ENCODE measurements around the gene GABPA. TPM values are rescaled to one million over a fixed set of nuclear protein-coding genes. Genes with fewer than 3 reads are reported as not detected.

GABPA gene
- total and polyA plus RNA-seq, 4 donors, result 7.2 to 43.6 (median 12.3) TPM

DNA sequence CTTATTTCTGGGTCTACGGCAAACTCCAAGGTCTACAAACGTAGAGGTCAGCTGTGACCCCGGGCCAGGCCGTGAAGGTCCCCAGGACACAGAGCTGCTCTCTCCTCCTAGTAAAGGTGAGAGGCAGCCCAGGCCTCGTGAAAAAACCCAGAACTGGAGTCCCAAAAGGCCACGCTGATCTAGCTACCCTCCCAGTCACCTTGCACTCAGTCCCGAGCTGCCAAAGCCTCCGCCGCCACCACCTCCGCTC is 193 bp upstream of the GABPA start:
- ATAC-seq (ENCODE audit: insufficient read depth, low FRiP score) (no peak), DNase-seq (no peak)
- no peaks in the 10 kb centered on the region for H3K27me3 ChIP-seq (ENCODE audit: control insufficient read depth in 3 of 3, insufficient read depth in 3 of 3, low read length in 2 of 3)
- H3K27ac ChIP-seq (ENCODE audit: low read depth in 1 of 2, low read length in 1 of 2), result peak overlapping the region; percentile 95 to 100
- H3K36me3 ChIP-seq (ENCODE audit: control insufficient read depth in 4 of 4, insufficient read depth in 4 of 4, low read length in 4 of 4), result peaks cover 0 to 5% (median 2%) of the 10 kb centered on the region in 4 donors
- 0 to 1% methylated on average over 10 of the region's 10 CpGs for WGBS, 2 donors
- peak overlapping the region; percentile 88 to 92 for H3K9ac ChIP-seq (ENCODE audit: insufficient read depth in 1 of 2, low read length in 2 of 2)
- peak overlapping the region; percentile 88 for H3K4me3 ChIP-seq
- H3K4me1 ChIP-seq (ENCODE audit: control insufficient read depth in 5 of 5, insufficient read depth in 5 of 5, low read length in 5 of 5), result peaks cover 0 to 24% (median 6%) of the 10 kb centered on the region in 5 donors
- no peaks in the 10 kb centered on the region for H3K9me3 ChIP-seq (ENCODE audit: control insufficient read depth in 4 of 4, insufficient read depth in 3 of 4, low read length in 3 of 4)
- TF ChIP-seq, protein P1, sequence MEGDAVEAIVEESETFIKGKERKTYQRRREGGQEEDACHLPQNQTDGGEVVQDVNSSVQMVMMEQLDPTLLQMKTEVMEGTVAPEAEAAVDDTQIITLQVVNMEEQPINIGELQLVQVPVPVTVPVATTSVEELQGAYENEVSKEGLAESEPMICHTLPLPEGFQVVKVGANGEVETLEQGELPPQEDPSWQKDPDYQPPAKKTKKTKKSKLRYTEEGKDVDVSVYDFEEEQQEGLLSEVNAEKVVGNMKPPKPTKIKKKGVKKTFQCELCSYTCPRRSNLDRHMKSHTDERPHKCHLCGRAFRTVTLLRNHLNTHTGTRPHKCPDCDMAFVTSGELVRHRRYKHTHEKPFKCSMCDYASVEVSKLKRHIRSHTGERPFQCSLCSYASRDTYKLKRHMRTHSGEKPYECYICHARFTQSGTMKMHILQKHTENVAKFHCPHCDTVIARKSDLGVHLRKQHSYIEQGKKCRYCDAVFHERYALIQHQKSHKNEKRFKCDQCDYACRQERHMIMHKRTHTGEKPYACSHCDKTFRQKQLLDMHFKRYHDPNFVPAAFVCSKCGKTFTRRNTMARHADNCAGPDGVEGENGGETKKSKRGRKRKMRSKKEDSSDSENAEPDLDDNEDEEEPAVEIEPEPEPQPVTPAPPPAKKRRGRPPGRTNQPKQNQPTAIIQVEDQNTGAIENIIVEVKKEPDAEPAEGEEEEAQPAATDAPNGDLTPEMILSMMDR (IDR thresholded peaks at IDR 0.05; ENCODE audit: control extremely low read depth, extremely low read depth), result no peak

DNA sequence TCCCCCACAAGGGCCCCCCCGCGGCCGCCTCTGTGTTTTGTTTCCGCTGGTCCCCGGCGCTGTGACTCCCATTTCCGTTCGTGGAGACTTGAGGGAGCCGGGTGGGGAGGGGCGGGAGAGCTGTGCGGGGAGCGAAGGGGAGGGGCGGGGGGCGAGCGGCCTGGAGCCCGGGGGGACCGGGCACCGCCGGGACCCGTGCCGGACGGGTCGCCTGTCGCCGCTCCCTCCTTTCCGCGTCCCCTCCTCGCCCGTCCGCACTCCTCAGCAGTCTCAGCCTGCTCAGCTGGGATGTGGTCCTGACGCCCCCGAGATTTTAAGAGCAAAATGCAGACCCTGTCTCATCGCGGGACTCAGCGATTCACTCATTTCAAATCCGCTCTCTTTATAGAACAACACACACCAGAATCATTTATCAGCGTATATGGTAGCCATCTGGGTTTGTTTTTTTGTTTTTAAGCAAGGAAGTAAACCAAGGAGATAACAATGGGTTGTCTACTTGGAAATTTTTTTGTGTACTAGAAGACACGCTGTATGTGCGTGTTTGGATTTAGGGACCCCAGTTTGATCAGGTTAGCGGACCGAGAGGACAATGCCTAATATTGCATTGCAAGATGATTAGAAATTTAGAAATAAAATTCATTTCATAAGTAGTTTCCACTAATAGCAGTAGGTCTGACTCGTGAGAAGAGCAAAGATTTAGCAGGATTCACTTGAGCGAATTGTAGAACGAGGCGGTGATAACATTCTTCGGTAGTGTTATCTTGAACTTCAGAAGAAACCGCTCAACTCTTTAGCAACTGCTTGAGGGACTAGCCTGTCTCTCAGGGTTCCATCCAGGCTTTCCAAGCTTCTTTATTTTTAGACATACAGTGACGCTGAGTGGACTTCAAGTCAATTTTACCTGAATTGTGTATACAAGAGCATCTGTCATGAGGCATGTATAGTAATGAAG is 1.1 kb downstream of the GABPA start:
- peak overlapping the region; percentile 79 for H3K4me3 ChIP-seq
- H3K9me3 ChIP-seq (ENCODE audit: control insufficient read depth in 4 of 4, insufficient read depth in 3 of 4, low read length in 3 of 4), result no peaks in the 10 kb centered on the region
- 0 to 1% methylated on average over 40 to 47 of the region's 48 CpGs for WGBS, 2 donors
- TF ChIP-seq, protein P1 (IDR thresholded peaks at IDR 0.05; ENCODE audit: control extremely low read depth, extremely low read depth), result no peak
- DNase-seq (peak; percentile 91 to 95 (median 93)), ATAC-seq (ENCODE audit: insufficient read depth, low FRiP score) (peak; percentile 78)
- peaks cover 0 to 24% (median 6%) of the 10 kb centered on the region in 5 donors for H3K4me1 ChIP-seq (ENCODE audit: control insufficient read depth in 5 of 5, insufficient read depth in 5 of 5, low read length in 5 of 5)
- no peaks in the 10 kb centered on the region for H3K27me3 ChIP-seq (ENCODE audit: control insufficient read depth in 3 of 3, insufficient read depth in 3 of 3, low read length in 2 of 3)
- peak overlapping the region; percentile 96 to 100 for H3K27ac ChIP-seq (ENCODE audit: low read depth in 1 of 2, low read length in 1 of 2)
- H3K9ac ChIP-seq (ENCODE audit: insufficient read depth in 1 of 2, low read length in 2 of 2), result peak overlapping the region; percentile 90 to 92
- no peaks in the 10 kb centered on the region for H3K36me3 ChIP-seq (ENCODE audit: control insufficient read depth in 4 of 4, insufficient read depth in 4 of 4, low read length in 4 of 4)

DNA sequence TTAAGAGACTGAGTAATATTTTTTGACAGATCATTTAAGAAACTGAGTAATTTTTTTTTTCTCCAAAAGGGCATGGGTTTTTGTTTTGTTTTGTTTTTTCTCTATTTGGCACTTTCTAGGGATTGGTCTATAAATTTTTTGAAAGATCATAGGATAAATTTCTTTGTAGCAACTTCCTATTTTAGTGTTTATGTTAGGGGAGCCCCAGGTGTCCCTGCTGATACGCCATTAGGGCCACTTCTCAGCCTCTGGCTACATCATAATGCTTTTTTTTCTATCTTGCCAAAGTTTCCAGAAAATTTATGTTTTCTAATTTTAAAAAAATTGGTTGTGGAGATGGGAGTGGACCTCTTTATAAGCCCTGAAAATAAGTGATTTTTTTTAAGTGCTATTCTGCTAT is 2.6 kb downstream of the GABPA start:
- Histone ChIP-seq H3K4me3 (no peak overlapping the region), H3K27me3 (ENCODE audit: control insufficient read depth in 3 of 3, insufficient read depth in 3 of 3, low read length in 2 of 3) (no peaks in the 10 kb centered on the region), H3K9me3 (ENCODE audit: control insufficient read depth in 4 of 4, insufficient read depth in 3 of 4, low read length in 3 of 4) (no peaks in the 10 kb centered on the region), H3K27ac (ENCODE audit: low read depth in 1 of 2, low read length in 1 of 2) (peak overlapping the region in 1 of 2 donors; percentile 100), H3K4me1 (ENCODE audit: control insufficient read depth in 5 of 5, insufficient read depth in 5 of 5, low read length in 5 of 5) (peaks cover 0 to 24% (median 3%) of the 10 kb centered on the region in 5 donors), H3K36me3 (ENCODE audit: control insufficient read depth in 4 of 4, insufficient read depth in 4 of 4, low read length in 4 of 4) (peaks cover 0 to 2% (median 0%) of the 10 kb centered on the region in 4 donors), H3K9ac (ENCODE audit: insufficient read depth in 1 of 2, low read length in 2 of 2) (no peak overlapping the region)
- ATAC-seq (ENCODE audit: insufficient read depth, low FRiP score) (no peak), DNase-seq (no peak)
- 53 to 77% methylated on average over 1 of the region's 1 CpG for WGBS, 2 donors
- TF ChIP-seq, protein P1 (IDR thresholded peaks at IDR 0.05; ENCODE audit: control extremely low read depth, extremely low read depth), result no peak

All from lung (tissue), 12 donors.